Hepatocyte (in vitro differentiated cells): ENCODE data around the gene KRT36. TPM values are rescaled to one million over a fixed set of nuclear protein-coding genes. Genes with fewer than 3 reads are reported as not detected.
A peak's percentile ranks its signal among the peaks of the same experiment; 100 is the strongest.

Experiments
- DNase-seq: peaks from one replicate; pipeline ENCODE4 v3.0.0-alpha.2; 2016; ENCODE audit warnings: low spot score
- H2AFZ ChIP-seq: fragments of 200-600 bp; sonication (generic); 2 replicates; pipeline ENCODE4 v1.6.0; 2016; ENCODE audit warnings: antibody characterized with exemption, mild to moderate bottlenecking
- H3K27ac ChIP-seq: fragments of 200-600 bp; sonication (generic); 2 replicates; pipeline ENCODE4 v1.5.1; 2016; ENCODE audit warnings: mild to moderate bottlenecking
- H3K27me3 ChIP-seq: fragments of 200-600 bp; sonication (generic); 2 replicates; pipeline ENCODE4 v1.6.1; 2016
- H3K36me3 ChIP-seq: fragments of 200-600 bp; sonication (generic); replicated peaks from 2 replicates; pipeline ENCODE4 v1.5.1; 2016; ENCODE audit warnings: low read depth; ENCODE audit not compliant: insufficient read depth
- H3K4me1 ChIP-seq: fragments of 200-600 bp; sonication (generic); 2 replicates; pipeline ENCODE4 v1.5.1; 2016; ENCODE audit warnings: mild to moderate bottlenecking, moderate library complexity; ENCODE audit not compliant: insufficient read depth
- H3K4me2 ChIP-seq: fragments of 200-600 bp; sonication (generic); 2 replicates; pipeline ENCODE4 v1.6.0; 2016
- H3K4me3 ChIP-seq: fragments of 200-600 bp; sonication (generic); 2 replicates; pipeline ENCODE4 v1.5.1; 2016; ENCODE audit warnings: mild to moderate bottlenecking
- H3K79me2 ChIP-seq: fragments of 200-600 bp; sonication (generic); 2 replicates; pipeline ENCODE4 v1.6.0; 2017; ENCODE audit warnings: mild to moderate bottlenecking
- H3K9me2 ChIP-seq: fragments of 200-600 bp; sonication (generic); replicated peaks from 2 replicates; pipeline ENCODE4 v1.6.0; 2017; ENCODE audit warnings: mild to moderate bottlenecking; ENCODE audit not compliant: insufficient read depth
- H3K9me3 ChIP-seq: fragments of 200-600 bp; sonication (generic); 2 replicates; pipeline ENCODE4 v1.5.1; 2016; ENCODE audit warnings: low read depth, mild to moderate bottlenecking
- H4K20me1 ChIP-seq: fragments of 200-600 bp; sonication (generic); 2 replicates; pipeline ENCODE4 v1.6.0; 2016; ENCODE audit warnings: mild to moderate bottlenecking; ENCODE audit not compliant: insufficient read depth, poor library complexity, severe bottlenecking
- CTCF ChIP-seq: fragments of 200-600 bp; sonication (generic); IDR thresholded peaks from 2 replicates; pipeline ENCODE4 v1.5.1; 2016; ENCODE audit warnings: antibody characterized with exemption, mild to moderate bottlenecking; ENCODE audit not compliant: poor library complexity
- EZH2 ChIP-seq: fragments of 200-600 bp; sonication (generic); IDR thresholded peaks from 2 replicates; pipeline ENCODE4 v1.6.1; 2016; ENCODE audit warnings: antibody characterized with exemption, mild to moderate bottlenecking, borderline replicate concordance
- EZH2phosphoT487 ChIP-seq: fragments of 200-600 bp; sonication (generic); IDR thresholded peaks from one replicate; pipeline ENCODE4 v1.6.1; 2018; ENCODE audit warnings: antibody characterized with exemption, mild to moderate bottlenecking, low read depth, moderate library complexity; ENCODE audit not compliant: unreplicated experiment, severe bottlenecking
- WGBS: methylation state at CpG from one replicate; pipeline ENCODE4 v1.1.6; 2016; ENCODE audit warnings: low lambda C conversion rate; ENCODE audit errors: missing lambda C conversion rate; 5-methylcytosine and 5-hydroxymethylcytosine counted together
- polyA plus RNA-seq: library from polyadenylated mRNA; unstranded; fragments of >200 nt; fragmentation: Nextera tagmentation; extraction: Ambion mirVana; gene quantifications from 2 replicates; pipeline ENCODE4 v1.2.1, GENCODE V29; 2016
- total RNA-seq: library from RNA; depleted of rRNA; stranded (reverse); fragments of >200 nt; gene quantifications from 2 replicates; pipeline ENCODE4 v1.2.3, GENCODE V29; 2014

Gene KRT36
- total and polyA plus RNA-seq, 2 experiments from 2014 or later = not detected

GRCh38 chr17:41537990-41538389, 48.3 kb upstream of the KRT36 start:
- peaks cover 39% of the 10 kb centered on the region for H3K4me1 ChIP-seq

DNA sequence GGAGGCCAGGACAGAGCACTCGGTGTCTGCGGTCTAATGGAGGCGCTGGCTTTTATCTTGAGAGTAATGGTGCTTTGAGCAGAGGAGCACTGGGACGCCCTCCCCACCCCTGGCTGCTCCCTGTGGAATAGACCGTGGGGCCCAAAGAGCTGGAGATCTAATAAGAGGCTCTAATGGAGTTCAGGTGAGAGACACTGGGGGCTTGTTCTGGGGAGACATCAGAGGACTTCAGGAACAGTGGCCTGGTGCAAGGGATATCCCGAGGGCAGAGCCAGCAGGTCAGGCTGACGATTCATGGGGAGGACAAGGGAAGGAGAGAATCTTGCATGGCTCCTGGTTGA, 47.9 kb upstream of the KRT36 start:
- H3K27ac ChIP-seq = no peak overlapping the region
- H3K4me2 ChIP-seq = no peak overlapping the region
- H4K20me1 ChIP-seq = no peaks in the 10 kb centered on the region
- DNase-seq = no peak
- H3K4me3 ChIP-seq = no peak overlapping the region
- peaks cover 39% of the 10 kb centered on the region for H3K4me1 ChIP-seq
- H3K9me2 ChIP-seq = no peaks in the 10 kb centered on the region
- H3K36me3 ChIP-seq = no peaks in the 10 kb centered on the region
- WGBS = 77% methylated on average over 7 of the region's 7 CpGs
- no peak overlapping the region for H2AFZ ChIP-seq
- no peaks in the 10 kb centered on the region for H3K27me3 ChIP-seq
- TF ChIP-seq CTCF = no peak
- TF ChIP-seq EZH2 = no peak
- no peak for TF ChIP-seq EZH2phosphoT487
- H3K79me2 ChIP-seq = no peaks in the 10 kb centered on the region
- no peaks in the 10 kb centered on the region for H3K9me3 ChIP-seq

More at GRCh38 chr17:41537990-41538389, 48.3 kb upstream of the KRT36 start:
- 80% methylated on average over 9 of the region's 9 CpGs for WGBS
- TF ChIP-seq EZH2 = no peak
- no peak for TF ChIP-seq EZH2phosphoT487
- TF ChIP-seq CTCF = no peak
- DNase-seq = no peak
- H3K27ac ChIP-seq = peak overlapping the region; percentile 84
- H3K4me3 ChIP-seq = no peak overlapping the region
- no peak overlapping the region for H3K4me2 ChIP-seq
- H3K79me2 ChIP-seq = no peaks in the 10 kb centered on the region
- no peaks in the 10 kb centered on the region for H4K20me1 ChIP-seq
- H3K9me2 ChIP-seq = no peaks in the 10 kb centered on the region
- H2AFZ ChIP-seq = no peak overlapping the region
- no peaks in the 10 kb centered on the region for H3K27me3 ChIP-seq
- no peaks in the 10 kb centered on the region for H3K36me3 ChIP-seq
- H3K9me3 ChIP-seq = no peaks in the 10 kb centered on the region

DNA sequence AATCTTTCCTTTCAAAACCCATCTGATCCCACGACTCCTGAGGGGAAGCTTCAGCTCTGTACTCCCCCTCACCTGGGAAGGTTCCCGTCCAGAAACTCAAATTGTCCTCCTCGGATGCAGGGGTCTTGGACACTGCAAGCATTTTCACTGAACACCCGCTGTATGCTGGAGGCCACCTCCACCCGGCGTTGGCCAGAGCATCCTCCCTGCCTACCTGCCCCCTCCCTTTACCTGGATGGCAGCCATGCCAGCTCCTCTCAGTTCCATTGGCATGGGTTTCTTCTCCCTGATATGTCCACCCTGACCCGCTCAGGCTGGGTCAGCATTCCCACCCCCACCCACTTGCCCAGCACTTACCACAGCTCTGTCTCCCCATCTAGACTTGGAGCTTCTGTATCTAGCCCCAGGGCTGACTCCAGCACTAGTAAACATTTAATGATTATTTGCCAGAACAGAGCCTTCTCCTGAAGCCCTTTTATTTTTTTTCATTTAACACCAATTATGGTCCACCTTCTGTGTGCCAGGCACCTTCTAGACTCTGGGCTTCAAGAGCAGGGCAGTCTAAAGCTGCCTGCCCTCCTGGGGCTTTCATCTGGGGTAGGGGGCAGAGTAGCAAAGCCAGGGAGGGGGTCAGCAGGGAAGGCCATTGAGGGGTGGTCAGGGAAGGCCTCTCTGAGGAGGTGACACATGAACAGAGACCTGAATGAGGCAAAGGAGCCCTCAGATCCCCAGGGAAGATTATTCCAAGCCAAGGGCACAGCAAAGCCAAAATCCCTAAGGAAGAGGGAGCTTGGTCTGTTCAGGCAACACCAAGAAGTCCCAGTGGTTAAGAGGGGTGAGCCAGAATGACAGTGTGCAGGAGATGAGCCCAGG, 47.3 kb upstream of the KRT36 start:
- TF ChIP-seq EZH2phosphoT487 = no peak
- no peak for TF ChIP-seq EZH2
- no peaks in the 10 kb centered on the region for H3K27me3 ChIP-seq
- no peak overlapping the region for H3K4me2 ChIP-seq
- no peak overlapping the region for H3K27ac ChIP-seq
- no peaks in the 10 kb centered on the region for H3K79me2 ChIP-seq
- H4K20me1 ChIP-seq = no peaks in the 10 kb centered on the region
- H3K9me3 ChIP-seq = no peaks in the 10 kb centered on the region
- H3K4me1 ChIP-seq = peaks cover 39% of the 10 kb centered on the region
- H3K4me3 ChIP-seq = no peak overlapping the region
- no peak for DNase-seq
- H2AFZ ChIP-seq = no peak overlapping the region
- 90% methylated on average over 7 of the region's 7 CpGs for WGBS
- H3K9me2 ChIP-seq = no peaks in the 10 kb centered on the region
- no peaks in the 10 kb centered on the region for H3K36me3 ChIP-seq

- TF ChIP-seq CTCF = no peak
- TF ChIP-seq EZH2phosphoT487 = no peak
- TF ChIP-seq EZH2 = no peak
- Histone ChIP-seq H4K20me1 (no peaks in the 10 kb centered on the region), H3K36me3 (no peaks in the 10 kb centered on the region), H3K4me2 (peak overlapping the region; percentile 18), H3K27me3 (no peaks in the 10 kb centered on the region), H3K9me3 (no peaks in the 10 kb centered on the region), H2AFZ (no peak overlapping the region), H3K4me1 (peaks cover 42% of the 10 kb centered on the region), H3K9me2 (no peaks in the 10 kb centered on the region), H3K79me2 (no peaks in the 10 kb centered on the region), H3K4me3 (no peak overlapping the region), H3K27ac (peak overlapping the region; percentile 62)
- DNase-seq = peak; percentile 67
- WGBS = 66% methylated on average over 15 of the region's 15 CpGs
Observed at GRCh38 chr17:41535764-41536481, 46.2 kb upstream of the KRT36 start.
